Activated CD8-positive, alpha-beta T cell treated with anti-CD3 and anti-CD28 coated beads, Interleukin-2, amount 10 ng/mL, durations not matched to agents 7 days and 5 days (primary cell): ENCODE measurements around the gene ST8SIA1. TPM values are rescaled to one million over a fixed set of nuclear protein-coding genes. Genes with fewer than 3 reads are reported as not detected.

Source experiments
- ATAC-seq: fragments of 150-1000 bp; cut with Tn5 transposase; one replicate; pipeline ENCODE4 v1.10.0; 2021; ENCODE audit warnings: moderate library complexity
- CTCF ChIA-PET: fragments of 350-600 bp; sonication (Branson Sonifier 250); formaldehyde crosslinking; loops from one replicate; lab custom pipeline; 2021; ENCODE audit warnings: antibody characterized with exemption; lab: Charles Lee
- POLR2A ChIA-PET: fragments of 350-600 bp; sonication (Branson Sonifier 250); formaldehyde crosslinking; loops from one replicate; lab custom pipeline; 2021; ENCODE audit warnings: antibody characterized with exemption; lab: Charles Lee
- DNase-seq: peaks from one replicate; pipeline ENCODE4 v3.0.0-alpha.2; 2020
- H3K27ac Mint-ChIP-seq: one replicate; pipeline ENCODE4 v1.8.0; 2021; ENCODE audit warnings: mild to moderate bottlenecking, mixed read lengths
- H3K27me3 Mint-ChIP-seq: one replicate; pipeline ENCODE4 v1.8.0; 2021; ENCODE audit warnings: low read depth, mixed read lengths
- H3K36me3 Mint-ChIP-seq: one replicate; pipeline ENCODE4 v1.8.0; 2021; ENCODE audit warnings: low read depth, mixed read lengths
- H3K4me1 Mint-ChIP-seq: one replicate; pipeline ENCODE4 v1.8.0; 2021; ENCODE audit warnings: low read depth, mixed read lengths
- H3K4me3 Mint-ChIP-seq: one replicate; pipeline ENCODE4 v1.8.0; 2021; ENCODE audit warnings: mild to moderate bottlenecking, mixed read lengths
- H3K9me3 Mint-ChIP-seq: one replicate; pipeline ENCODE4 v1.8.0; 2022; ENCODE audit warnings: mixed read lengths; ENCODE audit not compliant: insufficient read depth
- total RNA-seq, 2 experiments: library from RNA; stranded (reverse); gene quantifications; one replicate each; pipeline ENCODE4 v1.2.3, GENCODE V29; 2021

ST8SIA1 gene
- total RNA-seq, 2 experiments from 2014 or later = 0.29 to 0.34 TPM

DNA sequence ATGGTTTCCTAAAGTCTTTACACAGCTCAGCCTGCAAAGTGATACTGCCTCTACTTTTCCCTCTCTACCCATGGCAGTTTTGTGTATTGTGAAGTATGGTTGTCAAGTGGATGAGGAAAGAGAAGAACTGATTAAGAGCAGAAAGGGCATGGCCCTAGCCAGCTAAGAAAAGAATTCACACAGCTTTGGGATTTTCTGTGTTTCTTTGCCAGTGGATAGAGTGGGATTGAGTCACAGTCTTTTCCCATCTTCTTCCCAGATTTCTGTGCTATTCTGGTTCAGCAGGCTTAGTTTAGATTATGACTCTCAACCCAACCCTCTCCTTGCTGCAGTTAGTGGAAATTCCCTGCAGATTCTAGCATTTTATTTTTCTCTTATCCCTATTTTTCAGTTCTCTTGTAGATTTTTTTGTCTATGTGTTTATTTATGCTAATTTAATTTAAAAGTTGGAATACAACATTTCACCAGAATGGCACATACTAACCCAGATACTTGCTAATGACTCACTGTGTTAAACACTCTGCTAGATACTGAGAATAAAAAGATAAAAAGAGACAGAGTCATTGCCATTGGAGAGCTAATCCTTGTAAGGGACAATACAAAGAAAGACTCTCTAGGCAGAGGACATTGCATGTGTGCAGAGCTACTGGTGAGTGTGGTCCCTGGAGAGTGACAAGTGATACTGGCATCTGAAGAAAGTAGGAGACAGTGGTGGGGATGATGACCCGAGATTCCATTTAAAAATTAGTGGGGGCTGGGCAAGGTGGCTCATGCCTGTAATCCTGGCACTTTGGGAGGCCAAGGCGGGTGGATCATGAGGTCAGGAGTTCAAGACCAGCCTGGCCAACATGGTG is 106.3 kb downstream of the ST8SIA1 start:
- DNase-seq (no peak), ATAC-seq (no peak)
- H3K9me3 Mint-ChIP-seq = no peaks in the 10 kb centered on the region
- H3K36me3 Mint-ChIP-seq = no peaks in the 10 kb centered on the region
- no peak overlapping the region for H3K4me3 Mint-ChIP-seq
- no peaks in the 10 kb centered on the region for H3K27me3 Mint-ChIP-seq
- H3K4me1 Mint-ChIP-seq = peaks cover 2% of the 10 kb centered on the region
- ChIA-PET POLR2A (no interaction called here), CTCF (no interaction called here)
- no peak overlapping the region for H3K27ac Mint-ChIP-seq

DNA sequence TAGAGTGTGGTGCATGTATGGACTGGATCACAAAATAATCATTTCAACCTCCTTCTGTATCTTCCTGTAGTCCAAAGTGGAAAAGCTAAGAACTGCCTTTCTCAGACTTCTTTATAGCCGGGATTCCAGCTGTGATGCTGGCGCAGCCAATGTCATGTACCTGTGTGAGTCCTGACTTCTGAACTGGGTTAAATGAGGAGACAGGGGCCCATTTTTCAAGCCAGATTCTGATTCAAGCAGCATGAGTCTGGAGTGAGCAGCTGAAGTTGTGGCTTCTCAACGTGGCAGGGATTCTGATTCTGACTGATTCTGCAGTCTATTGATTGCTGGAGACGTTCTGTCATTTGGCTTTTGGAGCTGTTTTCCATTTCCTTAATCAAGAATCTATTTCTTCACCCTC is 111.2 kb downstream of the ST8SIA1 start:
- CTCF ChIA-PET = no interaction called here
- Mint-ChIP-seq H3K27ac (no peak overlapping the region), H3K27me3 (no peaks in the 10 kb centered on the region), H3K4me1 (peaks cover 2% of the 10 kb centered on the region), H3K4me3 (no peak overlapping the region), H3K9me3 (no peaks in the 10 kb centered on the region), H3K36me3 (no peaks in the 10 kb centered on the region)
- DNase-seq (no peak), ATAC-seq (no peak)
- POLR2A ChIA-PET = no interaction called here

DNA sequence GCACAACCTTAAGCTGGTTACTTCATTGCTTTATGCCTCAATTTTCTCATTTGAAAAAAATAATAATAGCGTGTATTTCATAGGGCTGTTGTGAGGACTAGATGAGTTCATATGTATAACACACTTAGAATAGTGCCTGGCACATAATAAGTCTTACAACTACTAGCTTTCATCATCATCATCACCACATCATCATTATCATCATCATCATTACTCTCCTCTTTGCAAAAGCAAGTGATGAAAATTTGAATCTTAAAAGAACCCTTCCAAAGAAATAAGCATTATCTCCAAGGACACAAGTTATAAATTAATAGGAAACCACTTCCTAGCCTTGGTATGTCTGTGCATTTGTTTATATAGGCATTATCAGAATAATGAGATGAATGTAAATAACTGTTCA is 117.0 kb downstream of the ST8SIA1 start:
- POLR2A ChIA-PET = no interaction called here
- Mint-ChIP-seq H3K9me3 (no peaks in the 10 kb centered on the region), H3K4me3 (no peak overlapping the region), H3K36me3 (no peaks in the 10 kb centered on the region), H3K4me1 (no peaks in the 10 kb centered on the region), H3K27ac (no peak overlapping the region), H3K27me3 (no peaks in the 10 kb centered on the region)
- DNase-seq = no peak
- ATAC-seq = no peak
- CTCF ChIA-PET = no interaction called here

- Mint-ChIP-seq H3K27me3 (no peaks in the 10 kb centered on the region), H3K36me3 (no peaks in the 10 kb centered on the region), H3K4me3 (no peak overlapping the region), H3K4me1 (no peaks in the 10 kb centered on the region), H3K27ac (no peak overlapping the region), H3K9me3 (no peaks in the 10 kb centered on the region)
- no peak for ATAC-seq
- ChIA-PET POLR2A (no interaction called here), CTCF (no interaction called here)
- no peak for DNase-seq
Measured at GRCh38 chr12:22215467-22216253, 118.8 kb downstream of the ST8SIA1 start.

DNA sequence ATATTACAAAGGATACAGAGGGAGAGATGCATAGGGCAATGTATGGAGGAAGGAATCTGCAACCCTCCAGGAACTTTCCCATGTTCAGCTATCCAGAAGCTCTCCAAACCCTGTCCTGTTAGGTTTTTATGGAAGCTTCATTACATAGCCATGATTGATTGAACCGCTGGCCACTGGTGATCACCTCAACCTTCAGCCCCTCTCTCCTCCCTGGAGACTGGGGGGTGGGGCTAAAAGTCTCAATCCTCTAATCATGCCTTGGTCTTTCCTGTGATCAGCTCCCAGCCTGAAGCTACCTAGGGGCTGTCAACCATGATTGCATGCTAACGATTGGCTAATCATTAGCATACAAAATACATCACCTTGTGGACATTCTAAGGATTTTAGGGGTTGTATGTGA is 123.4 kb downstream of the ST8SIA1 start:
- CTCF ChIA-PET = interaction anchor here (1.6 kb wide), 2 partner anchors 16 to 249 kb away, joined by 3 read pairs; no protein-coding TSS in a partner anchor
- Mint-ChIP-seq H3K9me3 (no peaks in the 10 kb centered on the region), H3K27me3 (no peaks in the 10 kb centered on the region), H3K27ac (no peak overlapping the region), H3K36me3 (no peaks in the 10 kb centered on the region), H3K4me1 (no peaks in the 10 kb centered on the region), H3K4me3 (no peak overlapping the region)
- no peak for DNase-seq
- POLR2A ChIA-PET = no interaction called here
- no peak for ATAC-seq

GRCh38 chr12:22209422-22209821 is 125.1 kb downstream of the ST8SIA1 start:
- CTCF ChIA-PET = interaction anchor here (1.6 kb wide), 2 partner anchors 17 to 250 kb away, joined by 3 read pairs; no protein-coding TSS in a partner anchor
- Mint-ChIP-seq H3K27ac (no peak overlapping the region), H3K4me1 (no peaks in the 10 kb centered on the region)

DNA sequence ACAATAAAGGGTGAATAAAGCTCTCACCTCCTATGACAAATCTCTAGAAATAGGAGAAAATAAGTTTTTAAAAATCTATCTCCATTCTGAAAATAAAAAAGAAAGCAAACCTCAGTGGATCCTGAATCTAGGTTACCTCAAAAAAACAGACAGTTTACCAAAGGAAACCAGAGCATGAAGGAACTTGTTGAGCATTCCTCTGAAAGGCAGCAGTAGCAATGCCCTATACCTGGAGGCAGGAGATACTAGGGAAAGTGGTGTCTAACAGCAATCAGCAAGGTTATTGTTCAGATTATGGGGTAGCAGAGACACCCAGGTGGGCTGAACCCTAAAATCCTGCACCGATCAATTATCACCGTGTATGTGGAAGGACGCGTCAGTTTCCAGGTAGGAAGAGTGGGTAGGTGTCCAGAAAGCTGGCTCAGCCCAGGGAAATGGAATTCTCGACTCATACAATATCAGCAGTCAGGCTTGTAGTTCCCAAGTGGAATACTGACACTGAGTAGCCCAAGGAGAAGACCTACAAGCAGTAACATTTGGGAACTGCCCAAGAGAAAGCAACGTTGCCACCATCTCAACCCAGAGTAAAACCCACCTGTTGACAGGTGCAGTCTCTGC is 128.3 kb downstream of the ST8SIA1 start:
- H3K4me3 Mint-ChIP-seq = no peak overlapping the region
- no peaks in the 10 kb centered on the region for H3K27me3 Mint-ChIP-seq

More at GRCh38 chr12:22209422-22209821, 125.1 kb downstream of the ST8SIA1 start:
- H3K27me3 Mint-ChIP-seq = no peaks in the 10 kb centered on the region
- DNase-seq = no peak
- no peak for ATAC-seq
- H3K36me3 Mint-ChIP-seq = no peaks in the 10 kb centered on the region
- POLR2A ChIA-PET = no interaction called here
- H3K9me3 Mint-ChIP-seq = no peaks in the 10 kb centered on the region
- no peak overlapping the region for H3K4me3 Mint-ChIP-seq

DNA sequence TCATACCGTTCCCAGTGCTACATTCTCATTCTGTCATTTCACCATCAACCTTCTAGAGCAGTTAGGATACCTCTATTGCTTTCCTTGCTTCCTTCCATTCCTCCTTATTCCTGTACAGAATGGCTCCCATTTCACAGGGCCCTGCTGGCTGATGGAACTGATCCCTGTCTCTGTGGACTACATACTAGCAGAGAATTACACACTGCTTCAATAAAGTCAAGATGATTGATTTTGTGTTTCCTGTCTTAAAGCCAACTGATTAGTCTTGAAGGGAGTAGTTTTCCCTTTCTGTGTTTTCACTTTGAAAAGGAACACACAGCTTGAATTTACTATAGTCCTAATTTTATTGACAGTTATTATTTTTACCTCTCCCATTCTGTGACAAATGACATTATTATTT is 130.1 kb downstream of the ST8SIA1 start:
- ChIA-PET CTCF (no interaction called here), POLR2A (no interaction called here)
- ATAC-seq = no peak
- H3K9me3 Mint-ChIP-seq = no peaks in the 10 kb centered on the region
- H3K27ac Mint-ChIP-seq = no peak overlapping the region
- no peak for DNase-seq
- no peaks in the 10 kb centered on the region for H3K4me1 Mint-ChIP-seq
- H3K4me3 Mint-ChIP-seq = no peak overlapping the region
- no peaks in the 10 kb centered on the region for H3K27me3 Mint-ChIP-seq
- no peaks in the 10 kb centered on the region for H3K36me3 Mint-ChIP-seq

More for the DNA sequence above, 128.3 kb downstream of the ST8SIA1 start:
- Mint-ChIP-seq H3K36me3 (no peaks in the 10 kb centered on the region), H3K27ac (no peak overlapping the region), H3K9me3 (no peaks in the 10 kb centered on the region), H3K4me1 (no peaks in the 10 kb centered on the region)
- no peak for ATAC-seq
- CTCF ChIA-PET = interaction anchor here (0.7 kb wide), 1 partner anchor 188 kb away, joined by 3 read pairs; no protein-coding TSS in a partner anchor
- no peak for DNase-seq
- POLR2A ChIA-PET = no interaction called here

DNA sequence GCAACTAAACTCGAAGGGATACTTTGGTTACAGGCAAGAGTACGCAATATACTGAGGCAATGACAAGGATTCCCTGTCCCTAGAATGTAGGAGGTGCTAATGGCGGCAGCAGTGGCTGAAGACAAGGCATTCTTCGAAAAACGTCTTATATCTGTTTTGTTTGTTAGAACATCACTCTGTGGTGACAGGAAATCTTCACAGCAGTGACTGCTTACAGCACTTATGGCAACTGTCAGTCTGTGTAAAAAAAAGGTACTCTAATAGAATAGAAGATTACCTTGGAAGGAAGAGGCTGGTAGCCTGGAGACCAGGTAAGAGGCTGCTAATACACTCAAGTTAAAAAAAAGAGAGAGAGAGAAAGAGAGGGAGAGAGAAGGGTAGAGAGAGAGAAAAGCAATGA is 131.7 kb downstream of the ST8SIA1 start:
- ATAC-seq (no peak), DNase-seq (no peak)
- H3K27ac Mint-ChIP-seq = no peak overlapping the region
- no peaks in the 10 kb centered on the region for H3K4me1 Mint-ChIP-seq
- H3K36me3 Mint-ChIP-seq = no peaks in the 10 kb centered on the region
- ChIA-PET CTCF (no interaction called here), POLR2A (no interaction called here)
- no peaks in the 10 kb centered on the region for H3K9me3 Mint-ChIP-seq
- H3K4me3 Mint-ChIP-seq = no peak overlapping the region
- no peaks in the 10 kb centered on the region for H3K27me3 Mint-ChIP-seq

DNA sequence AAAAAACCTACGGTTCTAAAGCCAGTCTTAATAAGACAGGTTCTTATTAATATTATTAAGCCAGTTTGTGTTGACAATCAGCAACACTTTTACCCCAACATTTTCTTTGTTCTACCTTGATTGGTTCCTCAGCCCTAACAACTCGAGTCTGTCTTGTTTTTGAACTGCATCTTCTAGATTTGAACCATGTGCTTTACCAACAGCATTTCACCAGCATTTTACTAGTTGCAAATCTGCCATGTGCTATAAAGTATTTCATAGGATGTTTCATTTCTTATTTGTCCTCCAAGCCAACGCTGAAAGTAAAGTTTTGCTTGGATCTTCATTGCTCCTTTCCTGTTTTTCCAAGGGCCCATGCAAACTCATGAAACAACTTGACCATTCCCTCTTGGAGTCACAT is 133.4 kb downstream of the ST8SIA1 start:
- Mint-ChIP-seq H3K27ac (no peak overlapping the region), H3K27me3 (no peaks in the 10 kb centered on the region), H3K9me3 (no peaks in the 10 kb centered on the region), H3K4me3 (no peak overlapping the region), H3K36me3 (no peaks in the 10 kb centered on the region), H3K4me1 (no peaks in the 10 kb centered on the region)
- ATAC-seq (no peak), DNase-seq (no peak)
- ChIA-PET POLR2A (no interaction called here), CTCF (no interaction called here)

GRCh38 chr12:22196236-22196635 is 138.3 kb downstream of the ST8SIA1 start:
- Mint-ChIP-seq H3K36me3 (no peaks in the 10 kb centered on the region), H3K4me1 (no peaks in the 10 kb centered on the region), H3K4me3 (no peak overlapping the region), H3K9me3 (no peaks in the 10 kb centered on the region), H3K27me3 (no peaks in the 10 kb centered on the region), H3K27ac (no peak overlapping the region)
- POLR2A ChIA-PET = no interaction called here
- DNase-seq (no peak), ATAC-seq (no peak)
- CTCF ChIA-PET = interaction anchor here (0.7 kb wide), 1 partner anchor 139 kb away, joined by 4 read pairs; no protein-coding TSS in a partner anchor

DNA sequence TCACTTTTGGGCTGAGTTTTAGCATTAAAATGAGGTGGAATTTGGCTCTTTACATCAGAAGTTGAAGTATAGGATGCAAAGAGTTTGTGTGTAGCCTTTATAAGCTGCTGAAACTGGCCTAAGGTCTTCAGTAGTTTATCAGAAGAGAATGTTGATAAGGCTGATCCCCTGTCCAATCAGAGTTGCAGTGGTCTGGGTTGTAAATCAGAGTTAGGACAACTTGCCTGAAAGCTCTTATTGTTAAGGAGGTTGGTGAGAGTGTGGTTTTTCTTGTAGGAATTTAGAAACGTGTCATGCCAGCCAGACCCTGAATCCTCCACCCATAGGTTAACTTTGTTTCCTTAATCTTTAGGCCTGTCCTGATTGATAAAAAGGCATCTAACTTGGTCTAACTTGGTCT is 143.5 kb downstream of the ST8SIA1 start:
- H3K4me1 Mint-ChIP-seq = no peaks in the 10 kb centered on the region
- CTCF ChIA-PET = no interaction called here
- H3K27me3 Mint-ChIP-seq = no peaks in the 10 kb centered on the region

More for the DNA sequence above, 143.5 kb downstream of the ST8SIA1 start:
- ATAC-seq (no peak), DNase-seq (no peak)
- Mint-ChIP-seq H3K4me3 (no peak overlapping the region), H3K9me3 (no peaks in the 10 kb centered on the region), H3K36me3 (no peaks in the 10 kb centered on the region), H3K27ac (no peak overlapping the region)
- POLR2A ChIA-PET = no interaction called here
